MCF 10A (cell line): ENCODE measurements around the gene CRYGN. TPM values are rescaled to one million over a fixed set of nuclear protein-coding genes. Genes with fewer than 3 reads are reported as not detected.

Source experiments
- BruUV-seq: library from RNA; stranded (reverse); fragments of 400-500 nt; replicated peaks from 2 replicates; lab custom pipeline; 2021; lab: Mats Ljungman, UMichigan
- CTCF ChIA-PET: fragments of 300-600 bp; sonication (Branson Sonifier 250); formaldehyde crosslinking; extraction: SDS; loops from one replicate; lab custom pipeline; 2021; ENCODE audit warnings: antibody characterized with exemption, inconsistent platforms; lab: Yijun Ruan, JAX
- POLR2A ChIA-PET: fragments of 300-600, 350-650 bp; sonication (Branson Sonifier 250); formaldehyde crosslinking; extraction: SDS; loops from one replicate; lab custom pipeline; 2020; ENCODE audit warnings: antibody characterized with exemption, inconsistent platforms; lab: Yijun Ruan, JAX
- DNase-seq: peaks from one replicate; pipeline ENCODE4 v3.0.0-alpha.2; 2018; ENCODE audit not compliant: unreplicated experiment
- H3K27ac Mint-ChIP-seq: one replicate; pipeline ENCODE4 v1.8.0; 2022; ENCODE audit warnings: mild to moderate bottlenecking, low read depth, mixed read lengths; ENCODE audit not compliant: unreplicated experiment
- H3K27me3 Mint-ChIP-seq: one replicate; pipeline ENCODE4 v1.8.0; 2022; ENCODE audit warnings: mixed read lengths; ENCODE audit not compliant: insufficient read depth, unreplicated experiment
- H3K36me3 Mint-ChIP-seq: one replicate; pipeline ENCODE4 v1.8.0; 2022; ENCODE audit warnings: mild to moderate bottlenecking, moderate library complexity, mixed read lengths; ENCODE audit not compliant: insufficient read depth, unreplicated experiment
- H3K4me1 Mint-ChIP-seq: one replicate; pipeline ENCODE4 v1.8.0; 2022; ENCODE audit warnings: mixed read lengths; ENCODE audit not compliant: insufficient read depth, unreplicated experiment
- H3K4me3 Mint-ChIP-seq: one replicate; pipeline ENCODE4 v1.8.0; 2022; ENCODE audit warnings: mild to moderate bottlenecking, moderate library complexity, mixed read lengths; ENCODE audit not compliant: unreplicated experiment
- H3K9me3 Mint-ChIP-seq: one replicate; pipeline ENCODE4 v1.8.0; 2022; ENCODE audit warnings: mixed read lengths; ENCODE audit not compliant: unreplicated experiment
- intact Hi-C: fragments of 100-400 bp; cut with micrococcal nuclease; formaldehyde crosslinking; loops from 2 replicates; pipeline ENCODE4 v1.14.1; 2022
- total RNA-seq: library from RNA; stranded (reverse); gene quantifications from 2 replicates; pipeline ENCODE4 v1.2.3, GENCODE V29; 2022
- TF ChIP-seq, protein P1 (sequence below): fragments of 200-600 bp; IDR thresholded peaks from one replicate; pipeline ENCODE4 v1.8.0; 2022; ENCODE audit warnings: antibody characterized with exemption, mild to moderate bottlenecking; ENCODE audit not compliant: unreplicated experiment

The CRYGN gene
- total RNA-seq, 1 experiment from 2014 or later = not detected

DNA sequence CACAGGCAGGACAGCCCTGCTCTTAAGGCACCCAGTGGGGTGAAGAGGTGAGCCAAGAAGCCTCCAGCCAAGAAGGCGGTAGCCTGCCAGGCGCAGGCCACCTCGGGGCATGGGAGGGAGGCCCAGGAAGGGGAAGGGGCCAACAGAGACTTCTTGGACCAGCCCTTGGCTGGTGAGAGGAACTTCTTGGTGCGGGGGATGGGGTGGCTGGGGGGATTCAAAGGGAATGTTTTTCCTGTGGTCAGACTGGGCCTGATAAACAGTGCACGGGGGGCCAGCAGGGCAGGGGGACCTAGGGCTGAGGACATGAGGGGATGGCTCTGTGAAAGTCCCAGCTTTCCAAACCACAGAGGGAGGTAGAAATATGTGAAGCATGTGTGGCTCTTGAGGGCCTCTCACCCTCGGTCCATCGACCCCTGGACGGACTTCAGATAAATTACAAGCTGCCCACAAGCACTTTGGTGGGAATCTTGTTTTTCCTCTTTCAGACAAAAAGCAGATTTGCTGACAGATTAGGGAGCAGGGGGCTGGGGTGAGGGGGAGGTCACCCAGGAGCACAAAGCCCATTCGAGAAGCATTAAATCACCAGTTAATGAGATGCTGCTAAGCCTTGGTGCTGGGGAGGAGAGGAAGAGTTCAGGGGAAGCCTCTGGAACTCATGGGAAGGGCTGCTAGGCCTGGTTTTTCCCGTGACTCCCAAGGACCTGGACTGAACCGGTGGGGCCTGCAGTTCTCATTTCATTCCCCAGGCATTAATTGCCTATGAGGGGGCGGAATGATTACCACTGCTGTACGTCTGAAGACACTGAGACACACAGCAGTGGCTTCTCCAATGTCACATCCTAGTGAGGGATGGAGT lies 11.3 kb downstream of the CRYGN start:
- DNase-seq = no peak
- Mint-ChIP-seq H3K4me1 (peaks cover 14% of the 10 kb centered on the region), H3K27me3 (no peaks in the 10 kb centered on the region), H3K36me3 (no peaks in the 10 kb centered on the region), H3K9me3 (no peaks in the 10 kb centered on the region), H3K27ac (no peak overlapping the region), H3K4me3 (no peak overlapping the region)
- intact Hi-C loops = no loop called here
- TF ChIP-seq, protein P1, sequence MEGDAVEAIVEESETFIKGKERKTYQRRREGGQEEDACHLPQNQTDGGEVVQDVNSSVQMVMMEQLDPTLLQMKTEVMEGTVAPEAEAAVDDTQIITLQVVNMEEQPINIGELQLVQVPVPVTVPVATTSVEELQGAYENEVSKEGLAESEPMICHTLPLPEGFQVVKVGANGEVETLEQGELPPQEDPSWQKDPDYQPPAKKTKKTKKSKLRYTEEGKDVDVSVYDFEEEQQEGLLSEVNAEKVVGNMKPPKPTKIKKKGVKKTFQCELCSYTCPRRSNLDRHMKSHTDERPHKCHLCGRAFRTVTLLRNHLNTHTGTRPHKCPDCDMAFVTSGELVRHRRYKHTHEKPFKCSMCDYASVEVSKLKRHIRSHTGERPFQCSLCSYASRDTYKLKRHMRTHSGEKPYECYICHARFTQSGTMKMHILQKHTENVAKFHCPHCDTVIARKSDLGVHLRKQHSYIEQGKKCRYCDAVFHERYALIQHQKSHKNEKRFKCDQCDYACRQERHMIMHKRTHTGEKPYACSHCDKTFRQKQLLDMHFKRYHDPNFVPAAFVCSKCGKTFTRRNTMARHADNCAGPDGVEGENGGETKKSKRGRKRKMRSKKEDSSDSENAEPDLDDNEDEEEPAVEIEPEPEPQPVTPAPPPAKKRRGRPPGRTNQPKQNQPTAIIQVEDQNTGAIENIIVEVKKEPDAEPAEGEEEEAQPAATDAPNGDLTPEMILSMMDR = no peak
- no TSS peak for BruUV-seq
- POLR2A ChIA-PET = no interaction called here
- CTCF ChIA-PET = interaction anchor here (0.6 kb wide), 2 partner anchors 17 to 113 kb away, joined by 4 to 7 read pairs; no protein-coding TSS in a partner anchor

DNA sequence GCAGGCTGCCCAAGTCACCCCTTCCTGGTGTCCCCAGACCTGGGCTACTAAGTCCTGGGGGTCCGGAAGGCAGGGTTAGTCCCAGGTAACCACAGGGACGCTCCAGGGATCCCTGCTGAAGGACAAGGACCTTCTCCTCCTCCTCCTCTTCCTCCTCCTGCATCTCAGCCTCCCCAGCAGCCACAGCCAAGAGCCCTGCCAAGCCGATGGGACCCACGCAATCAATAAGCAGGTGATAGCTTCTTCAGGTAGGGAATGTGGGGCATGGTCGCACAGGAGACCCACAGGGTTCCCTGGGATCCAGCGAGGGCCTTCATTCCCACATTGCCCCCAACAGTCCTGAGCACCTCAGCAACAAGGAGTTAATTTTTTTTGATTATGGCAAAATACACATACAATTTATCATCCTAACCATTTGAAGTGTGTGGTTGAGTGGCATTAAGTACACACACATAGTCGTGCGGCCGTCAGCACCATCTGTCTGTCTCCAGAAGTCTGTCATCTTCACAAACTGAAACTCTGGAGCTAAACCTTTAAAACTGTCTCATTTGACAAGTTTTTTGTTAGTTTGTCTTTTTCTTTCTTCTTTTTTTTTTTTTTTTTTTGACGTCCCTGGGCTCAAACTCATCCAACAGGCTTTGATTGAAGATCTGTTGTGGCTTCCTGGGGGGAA lies 12.1 kb downstream of the CRYGN start:
- Mint-ChIP-seq H3K36me3 (no peaks in the 10 kb centered on the region), H3K4me3 (no peak overlapping the region), H3K27me3 (no peaks in the 10 kb centered on the region), H3K4me1 (peaks cover 14% of the 10 kb centered on the region), H3K27ac (no peak overlapping the region), H3K9me3 (no peaks in the 10 kb centered on the region)
- CTCF ChIA-PET = interaction anchor here (0.6 kb wide), 2 partner anchors 18 to 112 kb away, joined by 4 to 7 read pairs; no protein-coding TSS in a partner anchor
- intact Hi-C loops = no loop called here
- no TSS peak for BruUV-seq
- TF ChIP-seq, protein P1 = no peak
- no peak for DNase-seq
- POLR2A ChIA-PET = no interaction called here

DNA sequence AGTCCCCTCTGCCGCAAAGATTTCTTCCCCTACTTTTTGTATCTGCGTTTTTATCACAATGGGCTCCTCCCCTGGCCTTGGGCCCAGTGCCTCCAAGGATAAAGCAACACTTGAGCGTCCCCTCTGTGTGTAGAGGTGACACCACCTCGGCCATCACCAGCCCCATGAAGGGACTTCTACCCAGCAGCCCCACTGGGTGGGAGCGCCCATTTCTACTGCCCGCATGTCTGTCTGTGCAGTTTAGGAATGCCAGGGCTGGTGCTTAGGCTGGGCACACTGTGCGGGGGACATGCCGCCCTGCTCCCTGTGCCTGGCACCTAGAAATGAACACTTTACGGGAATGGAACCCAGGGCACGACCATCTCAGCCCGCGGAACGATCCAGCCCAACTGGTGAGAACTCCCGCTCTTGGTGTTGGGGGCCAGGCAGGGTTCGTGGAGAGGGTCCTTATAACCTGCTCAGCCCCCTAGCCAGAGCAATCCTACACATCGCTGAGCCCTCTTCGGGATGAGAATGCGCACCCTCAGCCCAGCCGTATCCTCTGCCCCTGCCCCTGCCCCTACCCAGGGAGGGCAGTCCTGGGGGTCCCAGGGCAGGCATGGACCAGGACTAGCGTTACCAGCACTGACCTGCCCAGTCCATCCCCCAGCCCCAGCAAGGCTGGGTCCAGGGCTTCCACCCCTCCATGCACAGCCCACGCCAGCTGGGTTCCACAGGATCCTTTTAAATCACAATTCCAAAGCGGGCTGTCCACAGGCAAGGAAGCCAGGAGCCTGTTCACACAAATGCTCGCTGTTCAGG lies 12.8 kb downstream of the CRYGN start:
- TF ChIP-seq, protein P1 = no peak
- Mint-ChIP-seq H3K36me3 (no peaks in the 10 kb centered on the region), H3K9me3 (peaks cover 5% of the 10 kb centered on the region), H3K27me3 (no peaks in the 10 kb centered on the region), H3K4me1 (peaks cover 14% of the 10 kb centered on the region), H3K4me3 (no peak overlapping the region), H3K27ac (peak overlapping the region; percentile 10)
- POLR2A ChIA-PET = interaction anchor here (0.8 to 0.9 kb wide), 2 partner anchors 11 to 33 kb away, joined by 3 to 4 read pairs; no protein-coding TSS in a partner anchor
- CTCF ChIA-PET = no interaction called here
- intact Hi-C loops = no loop called here
- no peak for DNase-seq
- no TSS peak for BruUV-seq
